HL-60 (cell line): ENCODE results near the gene CFAP46.

Experiments
- DNase-seq, 2 experiments: peaks; one replicate each; pipeline ENCODE4 v3.0.0-alpha.2; 2010 to 2020; ENCODE audit warnings: low read depth in 1 of 2, low spot score in 1 of 2
- H3K27ac ChIP-seq: fragments of 250-450 bp; sonication (Bioruptor Pico); replicated peaks from 2 replicates; pipeline ENCODE4 v1.5.1; 2020; ENCODE audit warnings: mild to moderate bottlenecking, moderate library complexity
- H3K27me3 ChIP-seq: fragments of 250-450 bp; sonication (Bioruptor Pico); 2 replicates; pipeline ENCODE4 v1.5.1; 2021; ENCODE audit warnings: mild to moderate bottlenecking, moderate library complexity; ENCODE audit not compliant: insufficient read depth, poor library complexity, severe bottlenecking
- H3K4me3 ChIP-seq: replicated peaks from 2 replicates; pipeline ENCODE4 v1.5.1; 2011; ENCODE audit warnings: mild to moderate bottlenecking, control low read depth, low read length; ENCODE audit not compliant: insufficient read depth
- CTCF ChIP-seq: IDR thresholded peaks from one replicate; pipeline ENCODE4 v1.5.1; 2011; ENCODE audit warnings: low read length, control low read depth, inconsistent platforms; ENCODE audit not compliant: insufficient read depth
- GABPA ChIP-seq: IDR thresholded peaks from 2 replicates; pipeline ENCODE4 v1.6.1; 2012; ENCODE audit warnings: low read depth
- POLR2AphosphoS5 ChIP-seq: IDR thresholded peaks from 2 replicates; pipeline ENCODE4 v1.6.1; 2012; ENCODE audit warnings: low read depth
- SPI1 ChIP-seq: IDR thresholded peaks from 2 replicates; pipeline ENCODE4 v1.6.1; 2012; ENCODE audit warnings: low read depth, mild to moderate bottlenecking, borderline replicate concordance
- TF ChIP-seq, protein P1 (sequence below): IDR thresholded peaks from 2 replicates; pipeline ENCODE4 v1.6.1; 2012; ENCODE audit warnings: low read depth; ENCODE audit not compliant: insufficient replicate concordance

CFAP46 gene

DNA sequence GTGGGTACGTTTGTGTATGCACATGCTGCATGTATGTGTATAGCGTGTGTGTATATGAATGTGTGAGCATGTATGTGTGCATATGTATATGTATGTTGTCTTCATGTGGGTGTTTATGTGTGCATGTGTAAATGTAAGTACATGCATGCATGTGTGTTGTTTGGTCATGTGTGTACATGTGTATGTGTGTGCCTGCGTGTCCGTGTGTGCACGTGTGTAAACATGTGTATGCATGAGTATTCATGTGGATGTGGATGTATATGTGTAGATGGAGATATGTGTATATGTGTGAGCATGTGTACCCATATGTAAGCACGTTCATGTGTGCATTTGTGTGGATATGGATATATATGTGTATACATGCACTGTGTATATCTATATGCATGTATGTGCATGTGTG, 5.5 kb upstream of the CFAP46 start:
- TF ChIP-seq, protein P1, sequence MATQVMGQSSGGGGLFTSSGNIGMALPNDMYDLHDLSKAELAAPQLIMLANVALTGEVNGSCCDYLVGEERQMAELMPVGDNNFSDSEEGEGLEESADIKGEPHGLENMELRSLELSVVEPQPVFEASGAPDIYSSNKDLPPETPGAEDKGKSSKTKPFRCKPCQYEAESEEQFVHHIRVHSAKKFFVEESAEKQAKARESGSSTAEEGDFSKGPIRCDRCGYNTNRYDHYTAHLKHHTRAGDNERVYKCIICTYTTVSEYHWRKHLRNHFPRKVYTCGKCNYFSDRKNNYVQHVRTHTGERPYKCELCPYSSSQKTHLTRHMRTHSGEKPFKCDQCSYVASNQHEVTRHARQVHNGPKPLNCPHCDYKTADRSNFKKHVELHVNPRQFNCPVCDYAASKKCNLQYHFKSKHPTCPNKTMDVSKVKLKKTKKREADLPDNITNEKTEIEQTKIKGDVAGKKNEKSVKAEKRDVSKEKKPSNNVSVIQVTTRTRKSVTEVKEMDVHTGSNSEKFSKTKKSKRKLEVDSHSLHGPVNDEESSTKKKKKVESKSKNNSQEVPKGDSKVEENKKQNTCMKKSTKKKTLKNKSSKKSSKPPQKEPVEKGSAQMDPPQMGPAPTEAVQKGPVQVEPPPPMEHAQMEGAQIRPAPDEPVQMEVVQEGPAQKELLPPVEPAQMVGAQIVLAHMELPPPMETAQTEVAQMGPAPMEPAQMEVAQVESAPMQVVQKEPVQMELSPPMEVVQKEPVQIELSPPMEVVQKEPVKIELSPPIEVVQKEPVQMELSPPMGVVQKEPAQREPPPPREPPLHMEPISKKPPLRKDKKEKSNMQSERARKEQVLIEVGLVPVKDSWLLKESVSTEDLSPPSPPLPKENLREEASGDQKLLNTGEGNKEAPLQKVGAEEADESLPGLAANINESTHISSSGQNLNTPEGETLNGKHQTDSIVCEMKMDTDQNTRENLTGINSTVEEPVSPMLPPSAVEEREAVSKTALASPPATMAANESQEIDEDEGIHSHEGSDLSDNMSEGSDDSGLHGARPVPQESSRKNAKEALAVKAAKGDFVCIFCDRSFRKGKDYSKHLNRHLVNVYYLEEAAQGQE: no peak
- TF ChIP-seq SPI1: no peak
- no peak for TF ChIP-seq GABPA
- TF ChIP-seq CTCF: no peak
- no peak for TF ChIP-seq POLR2AphosphoS5
- Histone ChIP-seq H3K27me3 (peaks cover 6% of the 10 kb centered on the region), H3K27ac (no peak overlapping the region), H3K4me3 (no peak overlapping the region)
- DNase-seq: no peak

DNA sequence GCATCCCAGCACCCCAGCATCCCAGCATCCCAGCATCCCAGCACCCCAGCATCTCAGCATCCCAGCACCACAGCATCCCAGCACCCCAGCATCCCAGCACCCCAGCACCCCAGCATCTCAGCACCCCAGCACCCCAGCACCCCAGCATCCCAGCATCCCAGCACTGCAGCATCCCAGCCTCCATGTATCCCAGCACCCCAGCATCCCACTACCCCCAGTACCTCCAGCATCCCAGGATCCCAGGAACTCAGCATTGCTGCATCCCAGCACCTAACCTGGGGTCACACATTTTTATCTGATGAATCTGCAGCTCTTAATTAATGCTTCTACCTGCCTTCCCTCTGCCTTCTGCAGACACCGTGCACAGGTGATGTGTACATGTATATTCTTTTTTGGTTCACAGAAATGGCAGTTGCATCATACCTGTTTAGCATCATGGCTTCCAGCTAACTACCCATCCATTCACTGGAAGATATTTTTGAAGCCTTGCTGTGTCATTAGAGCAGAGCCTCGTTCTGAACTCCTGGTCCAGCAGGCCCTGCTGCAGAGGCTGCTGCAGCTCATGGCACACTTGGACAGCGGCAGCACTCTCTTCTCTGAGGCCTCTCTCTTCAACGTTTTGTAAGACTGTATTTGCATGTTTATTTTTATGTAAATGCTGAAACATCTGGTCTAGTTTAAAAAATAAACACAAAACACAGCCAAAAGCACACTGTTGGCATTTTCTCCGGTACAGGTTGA, 4.6 kb upstream of the CFAP46 start:
- peaks cover 13% of the 10 kb centered on the region for H3K27me3 ChIP-seq
- no peak for TF ChIP-seq POLR2AphosphoS5
- no peak for TF ChIP-seq SPI1
- TF ChIP-seq CTCF: no peak
- TF ChIP-seq GABPA: no peak
- TF ChIP-seq, protein P1: no peak
- no peak for DNase-seq
- no peak overlapping the region for H3K27ac ChIP-seq
- no peak overlapping the region for H3K4me3 ChIP-seq

DNA sequence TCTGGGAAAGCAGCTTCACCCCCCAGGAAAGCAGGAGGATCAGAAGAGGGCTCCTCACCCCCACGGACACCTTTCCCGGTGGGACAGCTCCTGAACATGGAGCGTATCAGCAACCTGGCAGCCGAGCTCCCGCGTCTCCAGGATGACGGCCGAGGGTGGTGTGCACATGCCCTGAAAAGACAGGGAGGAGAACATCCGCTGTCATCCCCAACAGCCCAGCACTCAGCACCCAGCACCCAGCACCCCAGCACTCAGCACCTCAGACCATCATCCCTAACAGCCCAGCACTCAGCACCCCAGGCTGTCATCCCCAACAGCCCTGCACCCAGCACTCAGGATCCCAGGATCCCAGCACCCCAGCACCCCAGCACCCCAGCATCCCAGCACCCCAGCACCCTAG, 3.9 kb upstream of the CFAP46 start:
- Histone ChIP-seq H3K4me3 (no peak overlapping the region), H3K27me3 (peaks cover 19% of the 10 kb centered on the region), H3K27ac (no peak overlapping the region)
- no peak for TF ChIP-seq GABPA
- TF ChIP-seq CTCF: no peak
- no peak for TF ChIP-seq SPI1
- TF ChIP-seq, protein P1: no peak
- no peak for DNase-seq
